HG02943 (cell line): Measurements from ENCODE around the gene C13orf42.

Experiments used
- ATAC-seq: cut with Tn5 transposase; IDR thresholded peaks from one replicate; pipeline ENCODE4 v1.9.1; 2021; ENCODE audit warnings: mild to moderate bottlenecking, low read depth, moderate library complexity; ENCODE audit not compliant: unreplicated experiment

Gene C13orf42

DNA sequence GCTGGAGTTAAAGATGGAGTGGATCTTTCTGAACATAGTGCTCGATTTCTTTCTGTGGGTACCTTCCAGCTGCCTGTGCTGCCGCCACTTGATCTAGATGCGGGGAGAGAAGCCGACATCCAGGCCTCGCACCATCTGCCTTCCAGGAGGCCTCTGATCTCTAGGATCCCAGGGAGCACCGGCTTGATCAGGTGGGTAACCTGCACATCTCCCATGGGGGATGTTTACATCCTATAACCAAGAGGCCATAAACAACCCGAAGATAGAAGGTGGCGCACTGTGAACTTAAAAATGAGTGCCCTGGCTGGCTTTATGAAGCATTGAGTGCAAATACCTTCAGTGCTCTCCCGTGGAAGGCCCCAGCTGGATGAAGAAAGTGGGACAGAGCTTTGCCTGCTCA is at the start of gene C13orf42:
Gene C13orf42, minus strand, starts transcription at position 101 of the 400 bp plus-strand sequence. Its CDS starts 65 bp downstream, at position 36.
- ATAC-seq: no peak

DNA sequence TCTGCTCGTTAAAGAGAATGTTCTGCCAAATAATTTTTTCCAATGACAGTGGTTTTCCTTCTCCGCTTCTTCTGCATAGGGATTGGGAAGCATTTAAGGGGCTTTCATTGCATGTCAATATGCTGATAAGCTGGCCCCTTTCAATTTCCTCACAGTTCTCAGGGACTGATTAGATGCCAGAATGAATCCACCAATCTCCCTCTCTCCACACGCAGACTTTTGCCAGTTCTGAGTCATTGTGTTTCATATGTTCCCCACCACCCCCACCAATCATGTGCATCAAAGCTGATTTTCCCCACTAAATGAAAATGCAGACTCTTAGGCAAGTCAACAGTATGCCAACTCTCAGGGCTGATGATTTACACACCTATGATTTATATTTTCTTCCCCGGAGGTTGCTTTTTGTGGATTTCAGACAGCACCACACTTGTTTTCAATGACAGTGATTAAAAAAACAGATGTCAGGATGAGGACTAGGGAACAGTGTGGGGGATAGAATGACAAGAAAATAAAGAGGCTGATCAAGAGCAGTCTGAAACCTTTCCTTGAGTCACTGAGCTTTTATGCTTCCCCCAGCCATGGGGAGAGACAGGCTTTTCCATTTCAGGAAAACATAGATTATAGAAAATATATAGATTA is 47.9 kb upstream of the C13orf42 start:
- no peak for ATAC-seq

DNA sequence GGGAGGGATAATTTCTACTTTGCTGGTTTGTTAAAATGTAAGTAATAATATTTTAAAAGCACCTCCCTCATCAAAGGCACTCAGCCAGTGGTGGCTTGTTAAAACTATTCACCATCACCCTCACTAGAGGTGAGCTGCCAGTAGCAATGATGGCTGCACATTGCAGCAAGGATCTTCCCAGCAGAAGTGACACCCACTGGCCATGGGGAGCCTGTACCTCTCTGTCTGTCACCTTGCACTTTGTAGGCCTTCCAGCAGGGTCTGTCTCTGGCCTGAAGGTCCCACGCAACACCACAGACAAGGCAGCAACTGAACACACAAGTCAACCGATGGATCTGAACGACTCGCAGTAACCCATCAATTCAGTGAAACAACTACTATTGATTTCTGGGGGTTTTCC is 47.3 kb upstream of the C13orf42 start:
- no peak for ATAC-seq

DNA sequence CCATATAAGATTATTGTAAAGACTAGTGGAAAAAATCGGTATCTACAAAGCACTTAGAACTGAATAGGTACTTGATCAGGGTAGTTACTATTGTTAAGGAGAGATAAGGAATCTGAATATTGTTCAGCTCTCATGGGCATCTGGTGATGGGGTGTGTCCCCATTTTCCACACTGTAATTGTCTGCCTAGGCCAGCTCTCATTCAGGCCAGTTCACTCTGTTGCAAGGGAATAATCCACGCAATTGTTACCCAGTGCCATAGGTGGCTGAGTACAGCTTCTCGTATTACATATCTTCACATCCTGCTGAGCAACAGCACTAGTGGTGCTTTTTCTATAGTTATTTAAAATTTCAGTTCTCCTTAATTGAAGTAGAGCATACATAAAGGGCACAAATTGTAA is 45.6 kb upstream of the C13orf42 start:
- no peak for ATAC-seq

DNA sequence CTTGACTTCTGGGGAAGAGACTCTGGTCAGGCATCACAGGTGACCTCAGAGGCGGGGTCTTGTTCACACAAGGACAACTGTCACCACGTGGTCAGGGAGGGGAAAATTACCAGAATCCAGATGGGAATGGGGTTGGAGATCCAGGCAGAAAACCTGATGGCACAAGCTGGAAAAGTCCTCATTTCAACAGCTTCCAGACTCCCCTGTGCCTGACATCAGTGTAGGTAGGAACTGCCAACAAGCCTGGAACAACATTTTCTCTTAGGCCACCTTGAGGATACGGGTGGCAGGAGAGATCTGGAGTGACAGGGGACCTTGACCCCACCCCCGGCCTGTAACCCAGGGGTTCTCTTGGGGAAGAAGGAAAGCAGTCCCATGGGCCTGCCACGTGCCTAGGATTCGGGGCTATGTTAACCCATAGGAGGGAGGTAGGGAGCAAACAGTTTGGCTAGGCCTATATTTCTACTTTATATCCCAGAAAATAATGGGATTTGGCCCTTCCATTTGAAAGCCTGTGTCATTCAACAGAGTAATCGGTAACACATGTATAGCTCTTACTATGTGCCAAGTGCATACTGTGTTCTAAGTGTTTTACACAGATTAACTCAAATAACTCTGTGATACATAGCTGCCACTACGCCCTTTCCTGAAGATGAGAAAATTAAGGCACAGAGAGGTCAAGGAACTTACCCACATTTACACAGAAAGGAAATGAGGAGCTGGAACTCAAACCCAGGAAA is 44.9 kb upstream of the C13orf42 start:
- no peak for ATAC-seq

DNA sequence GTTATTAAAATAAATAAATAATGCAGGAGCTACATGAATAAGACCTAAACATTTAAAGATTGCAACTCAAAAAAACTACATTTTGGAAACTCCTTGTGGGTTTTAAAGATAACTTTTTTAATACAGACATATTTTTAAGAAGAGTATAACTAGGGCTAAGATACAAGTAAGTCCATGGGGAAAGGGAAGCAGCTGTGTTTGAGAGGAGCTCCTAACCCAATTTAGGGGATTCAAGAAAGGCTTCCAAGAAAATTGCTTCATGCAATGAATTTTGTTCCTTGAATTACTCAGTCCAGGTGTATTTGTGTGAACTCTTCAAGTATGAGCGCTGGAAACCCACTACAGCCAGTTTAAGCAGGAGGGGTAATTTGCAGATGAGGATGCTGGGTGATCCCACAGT is 44.1 kb upstream of the C13orf42 start:
- no peak for ATAC-seq

DNA sequence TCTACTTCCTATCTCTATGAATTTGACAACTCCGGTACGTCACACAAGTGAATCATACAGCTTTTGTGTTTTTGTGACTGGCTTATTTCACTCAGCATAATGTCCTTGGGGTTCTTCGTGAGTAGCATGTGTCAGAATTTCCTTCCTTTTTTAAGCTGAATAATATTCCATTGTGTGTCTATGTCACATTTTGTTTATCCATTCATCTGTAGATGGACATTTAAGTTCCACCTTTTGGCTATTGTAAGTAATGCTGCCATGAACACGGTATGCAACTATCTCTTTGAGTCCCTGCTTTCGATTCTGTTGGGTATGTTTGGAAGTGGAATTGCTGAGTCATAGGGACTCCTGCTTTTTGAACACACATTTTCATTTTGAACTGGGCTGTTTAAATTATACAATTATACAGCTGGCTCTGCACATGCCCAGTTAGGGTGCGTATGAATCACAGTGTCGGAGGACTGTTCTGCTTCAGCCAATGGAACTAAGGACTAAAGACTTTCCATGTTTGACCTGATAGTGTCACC is 43.0 kb upstream of the C13orf42 start:
- no peak for ATAC-seq

DNA sequence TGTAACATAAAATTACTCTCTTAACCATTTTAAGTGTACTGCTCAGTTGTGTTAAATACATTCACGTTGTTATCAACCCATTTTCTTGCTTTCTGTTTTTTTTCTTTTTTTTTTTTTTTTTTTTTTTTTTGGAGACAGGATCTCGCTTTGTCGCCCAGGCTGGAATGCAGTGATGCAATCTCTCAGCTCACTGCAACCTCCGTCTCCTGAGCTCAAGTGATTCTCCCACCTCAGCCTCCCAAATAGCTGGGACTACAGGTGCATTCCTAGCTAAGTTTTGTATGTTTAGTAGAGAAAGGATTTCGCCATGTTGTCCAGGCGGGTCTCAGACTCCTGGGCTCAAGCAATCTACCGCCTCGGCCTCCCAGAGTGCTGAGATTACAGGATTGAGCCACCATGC is 42.5 kb upstream of the C13orf42 start:
- no peak for ATAC-seq

DNA sequence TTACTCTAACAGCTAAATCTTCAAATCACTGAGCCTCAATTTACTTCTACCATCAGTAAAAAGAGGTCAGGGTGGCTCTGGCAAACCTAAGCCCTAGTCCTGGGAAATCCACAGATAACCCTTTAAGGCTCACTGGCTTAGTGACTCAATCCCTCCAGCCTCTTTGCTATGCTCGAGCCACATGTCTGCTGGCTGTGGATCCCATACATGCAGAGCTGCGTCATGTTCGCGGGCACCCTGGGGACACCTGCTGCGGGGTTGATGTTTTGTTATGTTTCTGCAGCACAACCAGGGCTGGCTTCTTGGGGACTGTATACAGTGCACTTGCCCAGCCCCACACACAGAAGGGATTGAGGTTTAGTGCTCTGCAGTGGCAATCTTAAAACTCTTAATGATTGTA is 41.6 kb upstream of the C13orf42 start:
- ATAC-seq: no peak

DNA sequence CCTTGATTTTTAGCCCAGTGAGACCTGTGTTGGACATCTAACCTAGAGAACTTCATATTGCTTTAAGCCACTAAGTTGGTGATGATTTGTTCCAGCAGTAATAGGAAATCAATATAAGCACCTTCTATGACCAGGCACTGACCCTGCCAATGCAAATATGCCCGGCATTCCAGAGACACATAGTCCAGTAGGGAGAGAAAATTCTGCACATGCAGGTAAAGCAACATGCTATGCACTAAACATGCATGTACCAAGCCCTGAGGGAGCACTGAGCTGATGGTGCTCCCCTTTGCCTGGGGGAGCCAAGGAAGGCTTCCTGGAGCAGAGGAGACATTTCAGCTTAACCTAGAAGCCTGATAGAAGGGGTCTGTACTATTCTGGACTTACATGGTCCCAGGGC is 40.4 kb upstream of the C13orf42 start:
- ATAC-seq: no peak

DNA sequence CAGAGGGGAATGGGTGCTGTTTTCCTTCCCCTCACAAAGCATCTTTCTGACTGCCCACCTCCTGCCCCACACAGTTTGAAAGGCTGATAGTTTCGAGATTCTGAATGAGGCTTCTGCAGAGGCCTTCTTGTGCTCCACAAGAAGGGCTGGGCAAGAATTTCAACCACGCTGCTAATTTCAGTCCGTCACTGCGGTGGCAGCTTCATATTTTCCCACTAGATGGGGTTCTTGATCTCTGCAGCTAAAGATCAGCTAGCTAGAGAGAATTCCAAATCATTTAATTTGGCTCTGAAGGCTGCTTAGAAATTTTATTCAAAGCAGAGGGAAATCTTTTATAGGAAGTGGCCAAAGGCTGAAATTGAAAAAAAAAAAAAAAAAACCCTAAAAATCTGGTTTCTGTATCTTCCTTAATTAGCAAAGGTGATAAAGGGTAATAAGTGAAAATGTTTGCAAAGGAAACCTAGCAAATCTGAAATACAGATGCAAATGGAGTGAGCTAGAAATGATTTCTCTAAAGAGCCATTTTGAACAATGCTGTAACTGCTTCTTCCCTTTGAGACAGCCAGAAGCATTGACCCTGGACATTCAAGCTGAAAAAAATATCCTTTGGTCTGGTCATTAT is 38.0 kb upstream of the C13orf42 start:
- ATAC-seq: no peak

DNA sequence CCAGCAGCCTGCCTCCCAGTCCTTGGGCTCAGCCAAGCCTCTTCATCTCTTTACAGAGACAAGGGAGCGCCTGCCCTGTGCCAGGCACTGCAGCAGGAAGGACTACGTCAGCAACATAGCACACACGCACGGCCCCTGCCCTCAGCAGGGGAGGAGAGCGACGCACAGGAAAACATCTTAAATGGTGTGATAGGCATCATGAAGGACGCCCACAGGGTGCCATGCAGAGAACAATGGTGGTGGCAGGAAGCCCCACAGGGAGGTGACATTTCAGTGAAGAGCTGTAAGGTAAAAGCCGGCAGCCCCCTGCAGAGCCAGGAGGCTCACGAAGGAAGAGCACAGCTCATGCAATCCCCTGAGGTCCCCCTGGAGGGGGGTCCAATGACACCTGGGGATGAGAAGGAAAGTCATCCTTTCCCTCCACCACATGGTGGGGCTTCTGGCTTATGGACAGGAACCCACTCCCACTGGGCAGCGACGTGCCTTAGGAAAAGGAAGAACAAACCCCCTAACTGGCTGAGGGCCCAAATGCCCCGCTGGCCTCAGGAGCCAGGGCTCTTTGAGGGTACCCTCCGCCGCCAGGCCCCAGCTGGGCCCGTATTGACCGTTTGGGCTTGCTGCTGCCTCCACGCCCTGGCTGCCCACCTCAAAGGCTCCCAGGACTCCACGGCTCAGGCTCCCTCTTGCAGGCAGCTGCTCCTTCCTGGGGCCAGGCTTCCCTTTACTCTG is 37.3 kb upstream of the C13orf42 start:
- no peak for ATAC-seq

DNA sequence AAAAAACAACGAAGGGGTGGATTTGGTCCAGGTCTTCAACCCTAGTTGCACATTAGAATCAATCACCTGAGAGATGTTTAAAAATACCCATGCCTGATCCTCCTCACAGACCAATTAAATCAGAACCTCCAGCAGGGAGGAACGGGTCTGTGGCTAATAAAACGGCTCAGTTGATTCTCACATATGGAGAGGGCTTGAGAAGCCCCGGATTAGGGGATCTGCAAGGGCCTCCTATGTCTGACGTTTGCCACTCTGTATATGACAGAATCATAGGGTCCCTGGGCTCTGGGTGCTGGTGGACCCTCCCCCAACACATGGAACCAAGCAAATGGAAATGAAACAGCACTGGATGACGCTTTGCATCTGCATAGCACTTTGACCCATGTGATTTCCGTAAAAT is 36.7 kb upstream of the C13orf42 start:
- ATAC-seq: no peak

DNA sequence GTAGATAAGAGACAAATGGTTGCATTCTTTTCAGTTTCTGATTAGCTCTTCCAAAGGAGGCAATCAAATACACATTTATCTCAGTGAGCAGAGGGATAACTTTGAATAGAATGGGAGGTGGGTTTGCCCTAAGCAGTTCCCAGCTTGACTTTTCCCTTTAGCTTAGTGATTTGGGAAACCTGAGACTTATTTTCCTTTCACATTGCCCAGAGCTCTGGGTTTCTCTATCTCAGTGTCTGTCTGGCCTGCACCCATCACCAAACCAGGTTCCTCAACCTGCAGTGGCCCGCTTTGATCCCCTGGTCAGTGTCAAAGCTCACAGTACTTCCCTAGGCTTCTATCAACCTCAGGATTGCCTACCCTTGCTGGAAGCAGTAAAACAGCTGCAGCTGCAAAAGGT is 35.6 kb upstream of the C13orf42 start:
- ATAC-seq: no peak

DNA sequence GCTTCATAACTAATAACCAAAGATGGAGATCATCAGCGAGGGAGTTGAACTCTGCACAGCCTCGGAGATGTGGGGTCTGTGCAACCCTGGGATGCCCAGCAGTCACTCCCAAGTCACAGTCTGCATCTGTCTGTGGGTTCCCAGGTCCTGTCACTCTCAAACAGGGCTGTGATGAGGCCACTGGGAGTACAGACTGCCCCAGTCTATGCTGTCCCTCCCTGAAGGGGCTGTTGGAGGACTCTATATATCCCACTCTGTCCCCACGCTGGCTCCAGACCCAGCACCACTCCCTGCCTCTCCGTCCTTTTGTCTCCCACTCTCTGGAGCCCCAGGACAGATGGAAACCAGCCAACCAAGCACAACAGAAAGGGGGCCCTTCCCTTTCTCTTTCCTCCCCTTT is 26.2 kb upstream of the C13orf42 start:
- no peak for ATAC-seq

DNA sequence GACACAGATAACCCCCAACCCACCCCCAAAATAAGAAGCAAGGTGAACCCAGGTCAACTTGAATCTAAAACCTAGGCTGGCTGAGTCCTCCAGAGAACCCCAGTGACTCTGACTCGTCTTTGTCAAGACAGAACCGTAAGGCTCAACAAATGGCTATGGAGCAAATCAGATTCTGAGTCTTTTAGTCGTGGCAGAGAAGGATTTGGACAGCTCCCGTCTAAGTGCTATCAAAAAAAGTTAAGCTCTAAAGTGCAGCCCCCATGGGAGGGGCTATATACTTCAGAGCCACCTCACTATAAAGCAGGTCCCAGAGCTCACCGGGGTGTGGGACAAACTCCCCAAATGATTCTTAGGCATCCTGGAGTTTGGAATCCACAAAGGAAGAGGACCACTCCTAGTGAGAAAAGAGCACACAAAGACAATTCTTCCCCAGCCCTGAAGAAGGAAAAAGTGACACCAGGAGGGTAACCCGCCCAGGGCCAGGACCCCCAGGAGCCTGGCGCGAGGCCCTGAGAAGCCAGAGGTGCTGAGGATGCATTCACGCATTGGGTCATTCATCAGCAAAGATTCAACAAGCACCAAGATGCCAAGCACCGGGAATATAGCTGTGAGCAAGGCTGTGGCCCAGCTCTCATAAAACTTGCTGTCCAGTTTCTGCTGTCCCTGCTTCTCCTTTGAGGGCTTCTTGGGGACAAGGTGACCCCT is 25.4 kb upstream of the C13orf42 start:
- ATAC-seq: no peak

DNA sequence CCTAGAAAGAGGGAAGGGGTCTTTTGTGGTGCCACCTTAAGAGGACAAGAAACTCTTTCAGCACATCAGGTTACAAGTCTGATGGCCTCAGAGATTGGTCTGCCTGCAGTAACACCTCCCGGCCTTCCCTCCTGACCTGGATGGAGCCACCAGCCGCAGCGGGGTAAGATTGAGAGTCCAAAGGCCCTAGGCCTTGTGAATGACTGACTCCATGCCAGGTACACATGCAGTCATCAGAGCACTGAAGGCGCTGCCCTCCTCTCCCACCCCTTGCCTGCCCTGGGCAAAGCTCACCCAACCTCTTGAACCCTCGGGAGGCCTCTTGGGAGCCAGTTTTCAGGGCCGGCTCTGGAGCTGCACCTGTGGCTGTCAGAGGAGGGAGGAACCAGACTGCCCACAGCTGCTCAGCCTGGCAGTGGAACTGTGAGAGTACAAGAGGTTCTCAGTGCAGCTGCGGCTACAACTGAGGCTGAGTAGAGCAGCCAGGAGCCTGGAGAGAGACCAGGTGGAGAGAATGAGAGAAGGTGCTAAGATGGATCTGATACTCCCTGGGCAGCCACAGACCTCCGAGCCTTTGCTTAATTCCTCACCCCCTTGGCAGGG is 23.8 kb upstream of the C13orf42 start:
- ATAC-seq: no peak

DNA sequence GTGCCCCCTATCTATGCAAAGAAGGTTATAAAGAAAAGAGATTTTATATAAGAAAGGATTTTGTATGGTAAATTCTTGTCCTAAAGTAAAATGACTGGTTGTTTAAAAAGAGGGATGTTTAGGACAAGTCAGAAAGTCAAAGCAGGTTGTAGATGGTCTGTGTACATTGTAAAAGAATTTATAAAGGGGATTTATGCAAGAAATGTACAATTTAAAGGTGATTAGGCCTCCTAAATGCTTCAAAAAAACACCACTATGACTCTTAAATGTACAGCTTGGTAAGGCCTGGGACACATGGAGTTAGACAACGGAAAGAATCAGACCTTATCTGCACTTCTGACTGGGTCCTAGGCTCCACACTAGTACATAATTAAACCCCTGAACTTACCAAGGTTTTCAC is 19.3 kb upstream of the C13orf42 start:
- no peak for ATAC-seq

DNA sequence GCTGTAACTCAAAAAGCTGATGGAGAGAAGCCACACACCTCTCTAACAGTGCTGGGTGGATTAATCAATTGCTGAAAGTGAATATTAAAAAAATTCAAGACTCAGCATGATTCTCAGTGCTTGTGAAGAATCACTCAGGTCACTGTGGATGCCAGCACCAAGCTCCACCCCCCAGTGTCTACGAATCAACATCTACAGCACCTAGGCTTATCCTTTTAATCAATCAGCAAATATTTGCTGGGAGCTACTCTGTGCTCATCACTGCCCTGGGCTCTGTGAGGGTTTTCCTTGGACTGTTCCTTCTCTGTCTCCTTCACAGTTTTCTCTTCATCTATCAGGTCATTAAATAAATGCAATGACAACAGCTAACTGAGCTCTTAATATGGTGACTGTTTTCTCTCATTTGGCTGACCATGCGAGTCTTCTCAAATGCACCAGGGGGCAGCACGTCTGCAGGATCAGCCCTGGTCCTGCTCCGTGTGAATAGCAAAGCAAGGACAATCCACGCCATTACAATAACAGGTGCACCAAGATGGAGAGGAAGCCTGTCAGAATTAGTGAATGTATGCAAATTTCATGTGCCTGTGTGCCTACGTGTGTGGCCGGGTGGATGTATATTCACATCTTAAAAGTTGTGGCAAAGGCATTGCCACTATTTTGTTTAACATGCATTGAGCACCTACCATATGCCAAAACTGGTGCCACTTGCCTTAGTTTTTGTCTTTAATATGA is 14.6 kb upstream of the C13orf42 start:
- ATAC-seq: no peak
